H1 (cell line): ENCODE measurements around the gene TRMT44. TPM values are rescaled to one million over a fixed set of nuclear protein-coding genes. Genes with fewer than 3 reads are reported as not detected.

ENCODE experiments used
- ASH2L ChIP-seq: fragments of 200-600, 300-600 bp; sonication (generic); IDR thresholded peaks from one replicate; pipeline ENCODE4 v1.7.1; 2017; ENCODE audit warnings: low read length
- BACH1 ChIP-seq: IDR thresholded peaks from 2 replicates; pipeline ENCODE4 v1.6.1; 2012; ENCODE audit warnings: low read length, improper control_type of control experiment
- CBX8 ChIP-seq: fragments of 300-800, 300-1000 bp; sonication (generic); IDR thresholded peaks from 2 replicates; pipeline ENCODE4 v1.7.1; 2016; ENCODE audit warnings: low read depth, low read length, borderline replicate concordance
- CHD1 ChIP-seq: IDR thresholded peaks from 2 replicates; pipeline ENCODE4 v1.6.1; 2012; ENCODE audit warnings: low read depth, low read length, improper control_type of control experiment
- EP300 ChIP-seq, 2 experiments: IDR thresholded peaks; 1 replicate in 1 of 2; 2 replicates in 1 of 2; pipeline ENCODE4 v1.6.1; 2011 to 2012; ENCODE audit warnings: low read depth in 2 of 2, low read length in 2 of 2, mild to moderate bottlenecking in 2 of 2, borderline replicate concordance in 1 of 2, inconsistent platforms in 1 of 2, moderate library complexity in 1 of 2
- GTF2F1 ChIP-seq: IDR thresholded peaks from 2 replicates; pipeline ENCODE4 v1.6.1; 2012; ENCODE audit warnings: low read depth, low read length, improper control_type of control experiment, borderline replicate concordance
- KDM4A ChIP-seq: IDR thresholded peaks from one replicate; pipeline ENCODE4 v1.7.1; 2012; ENCODE audit warnings: low read depth, mild to moderate bottlenecking, moderate library complexity, low read length, inconsistent platforms; ENCODE audit not compliant: severe bottlenecking
- RAD21 ChIP-seq, 2 experiments: IDR thresholded peaks in 1 of 2; conservative IDR thresholded peaks in 1 of 2; 2 replicates each; pipeline ENCODE4 v1.6.1; 2011; ENCODE audit warnings: low read depth in 2 of 2, low read length in 2 of 2, improper control_type of control experiment in 1 of 2, inconsistent platforms in 1 of 2, mild to moderate bottlenecking in 1 of 2, moderate library complexity in 1 of 2
- SIN3A ChIP-seq, 2 experiments: IDR thresholded peaks in 1 of 2; conservative IDR thresholded peaks in 1 of 2; 2 replicates each; pipeline ENCODE4 v1.6.1; 2011 to 2012; ENCODE audit warnings: low read length in 2 of 2, improper control_type of control experiment in 1 of 2, low read depth in 1 of 2, mild to moderate bottlenecking in 1 of 2
- polyA plus RNA-seq, 7 experiments: library from polyadenylated mRNA; depleted of rRNA in 3 of 7; stranded (reverse) in 5 of 7; unstranded in 2 of 7; fragments of >200 nt in 5 of 7; fragments of 200-250 nt in 2 of 7; gene quantifications; 1 replicate in 5 of 7; 2 replicates in 1 of 7; 4 replicates in 1 of 7; pipeline versions ENCODE4 v1.2.1 to v1.2.3, GENCODE V29; 2011 to 2013; ENCODE audit warnings: missing spikeins in 2 of 7, mixed read lengths in 2 of 7
- total RNA-seq: library from RNA; stranded (reverse); fragmentation: NEBNext Ultra II Directional; extraction: Animal tissue kit (Norgen Biotek cat#: 25700); gene quantifications from 2 replicates; pipeline ENCODE4 v1.2.1, GENCODE V29; 2021
- TF ChIP-seq, protein P1 (sequence below): IDR thresholded peaks from 2 replicates; pipeline ENCODE4 v1.6.1; 2012; ENCODE audit warnings: inconsistent platforms

Gene TRMT44
- total and polyA plus RNA-seq, 2 of the 8 experiments (the other 6 are each of a cell fraction or from before 2014, with no cell fraction given): 8.6 to 23.9 TPM

DNA sequence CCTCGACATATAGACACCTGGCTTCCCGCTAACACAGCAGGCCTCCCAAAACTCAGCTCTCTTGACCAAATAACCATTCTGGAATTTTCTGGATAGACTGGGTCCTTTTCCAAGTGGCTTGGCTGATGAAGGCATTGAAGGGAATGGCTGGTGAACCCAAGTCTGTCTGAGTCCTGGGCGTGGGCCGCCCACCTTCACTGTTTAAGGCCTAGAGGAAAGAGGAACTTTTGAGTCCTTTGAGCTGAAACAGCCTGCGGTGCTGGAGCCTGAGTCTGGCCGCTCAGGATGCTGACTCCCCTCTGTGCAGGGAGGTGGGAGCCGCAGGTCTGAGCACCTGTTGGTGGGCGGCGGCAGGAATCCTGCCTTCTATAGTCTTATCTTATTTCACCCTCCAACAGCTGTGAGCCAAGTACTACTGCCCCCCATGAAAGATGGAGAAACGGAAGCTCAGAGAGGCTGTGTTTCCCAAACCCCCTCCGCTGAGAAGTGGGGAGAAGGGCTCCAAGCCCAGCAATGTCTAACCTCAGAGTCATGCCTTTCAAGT lies 23.4 kb upstream of the TRMT44 start (continued):
- TF ChIP-seq ASH2L (no peak), RAD21 (IDR thresholded peaks at IDR 0.05 in 1 of 2, conservative IDR thresholded peaks at IDR 0.05 in 1 of 2; ENCODE audit: low read depth in 2 of 2, low read length in 2 of 2) (no peak), CHD1 (no peak), EP300 (IDR thresholded peaks at IDR 0.05; ENCODE audit: borderline replicate concordance in 1 of 2, low read depth in 2 of 2, low read length in 2 of 2) (no peak), GTF2F1 (no peak), BACH1 (no peak), CBX8 (no peak), KDM4A (no peak), SIN3A (conservative IDR thresholded peaks at IDR 0.05 in 1 of 2, IDR thresholded peaks at IDR 0.05 in 1 of 2; ENCODE audit: low read depth in 1 of 2, low read length in 2 of 2) (no peak)
- TF ChIP-seq, protein P1, sequence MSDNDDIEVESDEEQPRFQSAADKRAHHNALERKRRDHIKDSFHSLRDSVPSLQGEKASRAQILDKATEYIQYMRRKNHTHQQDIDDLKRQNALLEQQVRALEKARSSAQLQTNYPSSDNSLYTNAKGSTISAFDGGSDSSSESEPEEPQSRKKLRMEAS: no peak
